GM21390 (cell line): ENCODE measurements around the gene CCDC148.

Source experiments
- ATAC-seq: cut with Tn5 transposase; IDR thresholded peaks from one replicate; pipeline ENCODE4 v1.9.1; 2021; ENCODE audit not compliant: unreplicated experiment

CCDC148 gene

GRCh38 chr2:158130832-158131473, 325.6 kb downstream of the CCDC148 start:
- no peak for ATAC-seq

- no peak for ATAC-seq
Measured at GRCh38 chr2:158129037-158129436, 327.5 kb downstream of the CCDC148 start.

- no peak for ATAC-seq
Measured at GRCh38 chr2:158128168-158128973, 328.2 kb downstream of the CCDC148 start.

GRCh38 chr2:158127380-158127804, 329.2 kb downstream of the CCDC148 start:
- no peak for ATAC-seq

GRCh38 chr2:158125756-158126498, 330.6 kb downstream of the CCDC148 start:
- ATAC-seq, result no peak

- ATAC-seq, result no peak
Measured at GRCh38 chr2:158124896-158125295, 331.7 kb downstream of the CCDC148 start.
